Neuronal stem cell (in vitro differentiated cells): ENCODE measurements around the gene PDE1A.

ENCODE experiments used
- DNase-seq: peaks from one replicate; pipeline ENCODE4 v3.0.0-alpha.2; 2013; ENCODE audit warnings: low spot score
- H2AFZ ChIP-seq: one replicate; pipeline ENCODE4 v1.6.1; 2013; ENCODE audit warnings: mild to moderate bottlenecking, low read length, inconsistent platforms
- H2AK5ac ChIP-seq: 2 replicates; pipeline ENCODE4 v1.6.1; 2013; ENCODE audit warnings: low read depth, mild to moderate bottlenecking, inconsistent platforms, low read length, moderate library complexity, mixed read lengths
- H2BK120ac ChIP-seq: 2 replicates; pipeline ENCODE4 v1.6.1; 2013; ENCODE audit warnings: low read depth, mild to moderate bottlenecking, inconsistent platforms, low read length, moderate library complexity, mixed read lengths
- H2BK12ac ChIP-seq: one replicate; pipeline ENCODE4 v1.6.1; 2013; ENCODE audit warnings: low read length, inconsistent platforms
- H2BK15ac ChIP-seq: 2 replicates; pipeline ENCODE4 v1.6.1; 2013; ENCODE audit warnings: mild to moderate bottlenecking, low read length, inconsistent platforms, mixed read lengths
- H2BK5ac ChIP-seq: one replicate; pipeline ENCODE4 v1.6.1; 2013; ENCODE audit warnings: inconsistent platforms, mild to moderate bottlenecking, low read length, moderate library complexity
- H3K14ac ChIP-seq: one replicate; pipeline ENCODE4 v1.6.1; 2013; ENCODE audit warnings: low read length, inconsistent platforms
- H3K18ac ChIP-seq: 2 replicates; pipeline ENCODE4 v1.6.1; 2013; ENCODE audit warnings: low read length, inconsistent platforms
- H3K23ac ChIP-seq: 2 replicates; pipeline ENCODE4 v1.6.1; 2013; ENCODE audit warnings: low read depth, mild to moderate bottlenecking, mixed read lengths, low read length, inconsistent platforms; ENCODE audit not compliant: poor library complexity
- H3K27ac ChIP-seq: replicated peaks from 3 replicates; pipeline ENCODE4 v1.5.1; 2013; ENCODE audit warnings: low read length, inconsistent platforms
- H3K27me3 ChIP-seq, 3 experiments: 2 replicates each; pipeline ENCODE4 v1.6.1; 2013; ENCODE audit warnings: low read length in 3 of 3, mild to moderate bottlenecking in 2 of 3, inconsistent platforms in 1 of 3, low read depth in 1 of 3, mixed read lengths in 1 of 3, moderate library complexity in 1 of 3; ENCODE audit not compliant: control insufficient read depth in 3 of 3, insufficient read depth in 3 of 3
- H3K36me3 ChIP-seq, 2 donors: replicated peaks in 1 of 2; 2 replicates each; pipeline ENCODE4 v1.6.1; 2013; ENCODE audit warnings: low read length in 2 of 2; ENCODE audit not compliant: control insufficient read depth in 2 of 2, insufficient read depth in 2 of 2
- H3K4ac ChIP-seq: 2 replicates; pipeline ENCODE4 v1.6.1; 2013; ENCODE audit warnings: inconsistent platforms, mild to moderate bottlenecking, low read length, moderate library complexity
- H3K4me1 ChIP-seq, 2 donors: 1 replicate in 1 of 2; 2 replicates in 1 of 2; pipeline ENCODE4 v1.6.1; 2013; ENCODE audit warnings: low read length in 2 of 2, low read depth in 1 of 2; ENCODE audit not compliant: control insufficient read depth in 2 of 2, insufficient read depth in 1 of 2
- H3K4me2 ChIP-seq: one replicate; pipeline ENCODE4 v1.6.1; 2013; ENCODE audit warnings: mild to moderate bottlenecking, low read length, inconsistent platforms; ENCODE audit not compliant: insufficient read depth, poor library complexity, severe bottlenecking
- H3K4me3 ChIP-seq, 2 donors: 2 replicates each; pipeline ENCODE4 v1.5.1; 2013; ENCODE audit warnings: low read length in 2 of 2, mild to moderate bottlenecking in 2 of 2, inconsistent platforms in 1 of 2, moderate library complexity in 1 of 2
- H3K79me1 ChIP-seq: one replicate; pipeline ENCODE4 v1.6.1; 2013; ENCODE audit warnings: low read depth, mild to moderate bottlenecking, inconsistent platforms, low read length, moderate library complexity
- H3K9ac ChIP-seq: one replicate; pipeline ENCODE4 v1.6.1; 2013; ENCODE audit warnings: mild to moderate bottlenecking, low read depth, low read length, inconsistent platforms; ENCODE audit not compliant: poor library complexity
- H3K9me3 ChIP-seq, 2 donors: replicated peaks in 1 of 2; 2 replicates each; pipeline versions ENCODE3 to v1.6.1; 2013; ENCODE audit warnings: low read length in 2 of 2, mild to moderate bottlenecking in 2 of 2, inconsistent platforms in 1 of 2, low read depth in 1 of 2, mixed read lengths in 1 of 2, moderate library complexity in 1 of 2; ENCODE audit not compliant: control insufficient read depth in 2 of 2, insufficient read depth in 1 of 2
- H4K8ac ChIP-seq: one replicate; pipeline ENCODE4 v1.6.1; 2013; ENCODE audit warnings: low read depth, mild to moderate bottlenecking, inconsistent platforms, low read length, moderate library complexity
- H4K91ac ChIP-seq: one replicate; pipeline ENCODE4 v1.6.1; 2013; ENCODE audit warnings: low read length, low read depth, mild to moderate bottlenecking, inconsistent platforms; ENCODE audit not compliant: poor library complexity
- WGBS, 2 donors: extraction: QIAGEN DNeasy Blood & Tissue Kit; methylation state at CpG; one replicate each; pipeline ENCODE4 v1.1.7; 2013; ENCODE audit warnings: missing lambda C conversion rate in 2 of 2, mixed read lengths in 1 of 2; ENCODE audit not compliant: insufficient read length in 2 of 2, insufficient replicate concordance in 1 of 2; ENCODE audit errors: extremely low coverage in 2 of 2; 5-methylcytosine and 5-hydroxymethylcytosine counted together

PDE1A gene

GRCh38 chr2:182351427-182351826 is 75.4 kb downstream of the PDE1A start:
- no peak overlapping the region for H3K4ac ChIP-seq
- no peak overlapping the region for H3K4me2 ChIP-seq
- H3K18ac ChIP-seq, result no peak overlapping the region
- H3K79me1 ChIP-seq, result no peaks in the 10 kb centered on the region
- H4K91ac ChIP-seq, result no peak overlapping the region
- H2BK120ac ChIP-seq, result no peak overlapping the region
- H3K9me3 ChIP-seq, result no peaks in the 10 kb centered on the region
- no peak overlapping the region for H4K8ac ChIP-seq
- H3K14ac ChIP-seq, result no peak overlapping the region
- H2AFZ ChIP-seq, result no peak overlapping the region
- H3K4me1 ChIP-seq, result no peaks in the 10 kb centered on the region
- no peak overlapping the region for H2AK5ac ChIP-seq
- no CpG with 5 or more reads among the region's 4 CpGs for WGBS, 2 donors
- no peaks in the 10 kb centered on the region for H3K27me3 ChIP-seq
- H2BK12ac ChIP-seq, result no peak overlapping the region
- no peak for DNase-seq
- no peak overlapping the region for H3K4me3 ChIP-seq
- no peak overlapping the region for H3K27ac ChIP-seq
- H3K36me3 ChIP-seq, result no peaks in the 10 kb centered on the region
- H2BK5ac ChIP-seq, result no peak overlapping the region
- H3K23ac ChIP-seq, result no peak overlapping the region
- H3K9ac ChIP-seq, result no peak overlapping the region
- no peak overlapping the region for H2BK15ac ChIP-seq

GRCh38 chr2:182349268-182349667 is 77.6 kb downstream of the PDE1A start:
- no peaks in the 10 kb centered on the region for H3K36me3 ChIP-seq
- H3K9me3 ChIP-seq, result no peaks in the 10 kb centered on the region
- H3K4me2 ChIP-seq, result no peak overlapping the region
- H3K14ac ChIP-seq, result no peak overlapping the region
- no peak overlapping the region for H4K91ac ChIP-seq
- no peaks in the 10 kb centered on the region for H3K4me1 ChIP-seq
- H2BK12ac ChIP-seq, result no peak overlapping the region
- H3K27me3 ChIP-seq, result no peaks in the 10 kb centered on the region
- no peak overlapping the region for H3K18ac ChIP-seq
- no peak overlapping the region for H3K9ac ChIP-seq
- no peak overlapping the region for H2BK120ac ChIP-seq
- H2AK5ac ChIP-seq, result no peak overlapping the region
- H4K8ac ChIP-seq, result no peak overlapping the region
- no peak overlapping the region for H2AFZ ChIP-seq
- no peaks in the 10 kb centered on the region for H3K79me1 ChIP-seq
- H3K23ac ChIP-seq, result no peak overlapping the region
- no peak overlapping the region for H2BK15ac ChIP-seq
- H2BK5ac ChIP-seq, result no peak overlapping the region
- H3K4me3 ChIP-seq, result no peak overlapping the region
- no peak for DNase-seq
- no CpG with 5 or more reads among the region's 2 CpGs for WGBS, 2 donors
- H3K27ac ChIP-seq, result no peak overlapping the region
- no peak overlapping the region for H3K4ac ChIP-seq

DNA sequence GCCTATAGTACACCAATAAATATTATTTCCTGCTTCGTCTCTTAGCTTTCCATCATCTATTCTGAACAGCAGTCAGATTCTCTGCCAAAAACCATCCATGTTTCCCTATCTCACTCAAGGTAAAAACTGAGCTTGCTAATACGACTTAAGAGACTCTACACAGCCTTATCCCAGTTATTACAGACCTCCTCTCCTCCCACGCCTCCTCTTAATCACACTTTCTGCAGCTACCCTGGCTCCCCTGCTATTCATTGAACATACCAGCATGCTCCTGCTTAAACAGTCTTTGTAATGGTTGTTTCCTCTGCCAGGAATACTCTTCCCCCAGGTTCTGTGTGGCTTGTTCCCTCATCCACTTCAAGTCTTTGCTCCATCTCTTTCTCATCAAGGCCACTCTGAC is 81.5 kb downstream of the PDE1A start:
- Histone ChIP-seq H3K23ac (no peak overlapping the region), H3K9me3 (no peaks in the 10 kb centered on the region), H4K8ac (no peak overlapping the region), H3K36me3 (no peaks in the 10 kb centered on the region), H2AK5ac (no peak overlapping the region), H4K91ac (no peak overlapping the region), H3K4me3 (no peak overlapping the region), H2AFZ (peak overlapping the region; percentile 11), H3K4me2 (no peak overlapping the region), H2BK12ac (no peak overlapping the region), H3K4ac (no peak overlapping the region), H3K79me1 (no peaks in the 10 kb centered on the region), H2BK120ac (no peak overlapping the region), H3K18ac (no peak overlapping the region), H2BK5ac (no peak overlapping the region), H3K27ac (no peak overlapping the region), H3K9ac (no peak overlapping the region), H3K27me3 (no peaks in the 10 kb centered on the region), H3K14ac (no peak overlapping the region), H3K4me1 (no peaks in the 10 kb centered on the region), H2BK15ac (no peak overlapping the region)
- no CpG with 5 or more reads among the region's 3 CpGs for WGBS, 2 donors
- no peak for DNase-seq

DNA sequence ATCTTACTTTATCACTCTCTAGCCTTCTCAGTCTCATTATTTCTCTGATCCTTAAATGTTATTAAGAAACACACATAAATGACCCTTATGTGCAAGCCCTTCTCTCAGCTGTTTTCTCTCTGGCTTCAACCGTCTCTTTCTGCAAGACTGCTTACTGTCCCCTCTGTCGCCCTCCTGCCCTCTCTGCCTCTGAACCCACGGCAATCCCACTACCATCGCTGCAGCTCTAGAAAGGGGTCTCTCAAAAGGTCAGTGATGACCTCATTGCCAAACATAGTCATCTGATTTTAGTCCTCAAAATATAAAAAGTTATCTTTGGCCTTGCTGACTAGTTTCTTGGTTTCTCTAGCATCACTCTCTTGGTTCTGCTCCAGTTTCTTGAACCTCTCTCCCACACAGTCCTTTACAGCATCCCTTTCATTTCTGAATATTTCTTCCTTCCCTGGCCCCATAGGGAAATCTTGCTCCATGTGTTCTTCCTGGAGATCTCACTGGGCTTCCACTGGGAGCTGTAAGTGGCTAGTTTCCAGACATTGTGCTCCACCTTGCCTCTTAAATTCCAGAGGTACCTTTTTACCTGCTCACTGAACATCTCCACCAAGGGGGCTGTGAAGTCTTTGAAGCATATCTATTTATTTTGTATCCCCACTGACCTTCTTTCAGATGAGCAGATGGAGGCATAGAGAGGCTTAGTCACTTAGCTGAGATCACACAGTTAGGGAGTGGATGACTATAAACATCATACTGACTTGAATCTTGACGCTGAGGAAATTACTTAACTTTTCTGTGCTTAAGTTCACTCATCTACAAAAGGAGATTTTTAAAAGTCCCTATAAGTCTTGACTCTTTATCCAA is 96.2 kb downstream of the PDE1A start:
- Histone ChIP-seq H3K4ac (no peak overlapping the region), H3K27ac (no peak overlapping the region), H3K14ac (no peak overlapping the region), H2BK12ac (no peak overlapping the region), H2BK5ac (no peak overlapping the region), H3K9ac (no peak overlapping the region), H3K18ac (no peak overlapping the region), H2BK120ac (no peak overlapping the region), H4K91ac (no peak overlapping the region), H2AFZ (no peak overlapping the region), H3K23ac (no peak overlapping the region), H2BK15ac (no peak overlapping the region), H3K9me3 (peaks cover 0 to 3% of the 10 kb centered on the region in 2 donors), H3K4me1 (no peaks in the 10 kb centered on the region), H4K8ac (no peak overlapping the region), H3K4me3 (no peak overlapping the region), H3K4me2 (no peak overlapping the region), H2AK5ac (no peak overlapping the region), H3K36me3 (no peaks in the 10 kb centered on the region), H3K79me1 (no peaks in the 10 kb centered on the region), H3K27me3 (no peaks in the 10 kb centered on the region)
- WGBS, 2 donors, result no CpG with 5 or more reads among the region's 5 CpGs
- no peak for DNase-seq
